Activated CD4-positive, alpha-beta T cell treated with anti-CD3 and anti-CD28 coated beads for 24 hours (primary cell): Measurements from ENCODE around the gene ARMH3.
"Not testable (repeated sequence)": the region's sequence is repeated elsewhere in the genome, so short reads cannot be mapped to it uniquely, and the experiment has no call there.

ENCODE experiments used
- DNase-seq, 2 donors: peaks; one replicate each; pipeline ENCODE4 v3.0.0-alpha.2; 2020; ENCODE audit warnings: low read depth in 2 of 2

Gene ARMH3

GRCh38 chr10:101987136-101987535 is 68.8 kb downstream of the ARMH3 start:
- DNase-seq: no peak

- DNase-seq: no peak
These were observed 69.4 kb downstream of the ARMH3 start for GRCh38 chr10:101986624-101986971.

- not testable (repeated sequence) for DNase-seq
These were observed 75.3 kb downstream of the ARMH3 start for GRCh38 chr10:101980677-101981076.

GRCh38 chr10:101974091-101974971 is 81.6 kb downstream of the ARMH3 start:
- no peak for DNase-seq

GRCh38 chr10:101972761-101973160 is 83.2 kb downstream of the ARMH3 start:
- no peak for DNase-seq

- DNase-seq: no peak
These were observed 86.5 kb downstream of the ARMH3 start for GRCh38 chr10:101969412-101969922.

- DNase-seq: no peak
These were observed 87.0 kb downstream of the ARMH3 start for GRCh38 chr10:101968940-101969321.

GRCh38 chr10:101968286-101968939 is 87.6 kb downstream of the ARMH3 start:
- DNase-seq: no peak

GRCh38 chr10:101967713-101968112 is 88.3 kb downstream of the ARMH3 start:
- DNase-seq: no peak

GRCh38 chr10:101967119-101967518 is 88.9 kb downstream of the ARMH3 start:
- DNase-seq: no peak

- no peak for DNase-seq
These were observed 90.8 kb downstream of the ARMH3 start for GRCh38 chr10:101965075-101965765.

GRCh38 chr10:101961591-101962498 is 94.1 kb downstream of the ARMH3 start:
- no peak for DNase-seq

- no peak for DNase-seq
These were observed 95.0 kb downstream of the ARMH3 start for GRCh38 chr10:101960879-101961395.

- no peak for DNase-seq
These were observed 96.5 kb downstream of the ARMH3 start for GRCh38 chr10:101959346-101959916.

- no peak for DNase-seq
These were observed 97.3 kb downstream of the ARMH3 start for GRCh38 chr10:101958691-101959090.

GRCh38 chr10:101956898-101957297 is 99.1 kb downstream of the ARMH3 start:
- no peak for DNase-seq

GRCh38 chr10:101956117-101956516 is 99.9 kb downstream of the ARMH3 start:
- DNase-seq: no peak

- DNase-seq: no peak
These were observed 103.8 kb downstream of the ARMH3 start for GRCh38 chr10:101952191-101952590.

GRCh38 chr10:101950213-101950612 is 105.8 kb downstream of the ARMH3 start:
- DNase-seq: no peak

GRCh38 chr10:101941871-101942270 is 114.1 kb downstream of the ARMH3 start:
- DNase-seq: no peak

GRCh38 chr10:101940916-101941315 is 115.1 kb downstream of the ARMH3 start:
- DNase-seq: no peak
